Fibroblast of lung (primary cell): ENCODE data around the gene C9orf50. TPM values are rescaled to one million over a fixed set of nuclear protein-coding genes. Genes with fewer than 3 reads are reported as not detected.
A peak's percentile ranks its signal among the peaks of the same experiment; 100 is the strongest.

Source experiments
- DNase-seq, 2 donors: peaks; one replicate each; pipeline versions ENCODE4 v3.0.0 to v3.0.0-alpha.2; 2010; ENCODE audit warnings: low read depth in 2 of 2
- H2AFZ ChIP-seq: 2 replicates; pipeline ENCODE4 v1.5.1; 2012; ENCODE audit warnings: low read length, control low read depth, inconsistent platforms
- H3K27ac ChIP-seq: 2 replicates; pipeline ENCODE4 v1.5.1; 2011; ENCODE audit warnings: low read length, control low read depth; ENCODE audit not compliant: insufficient read depth
- H3K27me3 ChIP-seq: 2 replicates; pipeline ENCODE4 v1.5.1; 2011; ENCODE audit warnings: mild to moderate bottlenecking, low read length; ENCODE audit not compliant: control insufficient read depth, insufficient read depth
- H3K36me3 ChIP-seq: 2 replicates; pipeline ENCODE4 v1.5.1; 2011; ENCODE audit warnings: low read length; ENCODE audit not compliant: control insufficient read depth, insufficient read depth
- H3K4me1 ChIP-seq: 2 replicates; pipeline ENCODE4 v1.5.1; 2011; ENCODE audit warnings: low read length; ENCODE audit not compliant: control insufficient read depth, insufficient read depth; ENCODE audit errors: extremely low read depth
- H3K4me2 ChIP-seq: 2 replicates; pipeline ENCODE4 v1.5.1; 2011; ENCODE audit warnings: low read length, control low read depth; ENCODE audit not compliant: insufficient read depth; ENCODE audit errors: extremely low read depth
- H3K4me3 ChIP-seq, 4 experiments: fragments of 200-600 bp in 1 of 4; sonication (generic) in 1 of 4; replicated peaks in 1 of 4; 2 replicates each; pipeline ENCODE4 v1.5.1; 2011 to 2016; ENCODE audit warnings: low read length in 4 of 4, low read depth in 3 of 4, mild to moderate bottlenecking in 3 of 4, control low read depth in 2 of 4, inconsistent platforms in 1 of 4, mixed read lengths in 1 of 4; ENCODE audit not compliant: insufficient read depth in 1 of 4; ENCODE audit errors: control extremely low read depth in 1 of 4
- H3K79me2 ChIP-seq: 2 replicates; pipeline ENCODE4 v1.5.1; 2012; ENCODE audit warnings: mild to moderate bottlenecking, low read length, inconsistent platforms; ENCODE audit not compliant: control insufficient read depth, insufficient read depth
- H3K9ac ChIP-seq: 2 replicates; pipeline ENCODE4 v1.5.1; 2011; ENCODE audit warnings: mild to moderate bottlenecking, low read length, control low read depth; ENCODE audit not compliant: insufficient read depth
- H3K9me3 ChIP-seq: 2 replicates; pipeline ENCODE4 v1.5.1; 2012; ENCODE audit warnings: low read depth, low read length; ENCODE audit not compliant: control insufficient read depth, insufficient read depth
- H4K20me1 ChIP-seq: 2 replicates; pipeline ENCODE4 v1.5.1; 2011; ENCODE audit warnings: low read length; ENCODE audit not compliant: control insufficient read depth, insufficient read depth; ENCODE audit errors: extremely low read depth
- CTCF ChIP-seq, 2 donors: IDR thresholded peaks in 1 of 2; conservative IDR thresholded peaks in 1 of 2; 1 replicate in 1 of 2; 2 replicates in 1 of 2; pipeline ENCODE4 v1.5.1; 2011 to 2012; ENCODE audit warnings: low read length in 2 of 2, control low read depth in 1 of 2, inconsistent platforms in 1 of 2, low read depth in 1 of 2, mild to moderate bottlenecking in 1 of 2
- EZH2 ChIP-seq: IDR thresholded peaks from 2 replicates; pipeline ENCODE4 v1.5.1; 2012; ENCODE audit warnings: low read length, control low read depth, mild to moderate bottlenecking; ENCODE audit errors: missing control alignments
- polyA plus RNA-seq, 2 donors: library from polyadenylated mRNA; depleted of rRNA in 1 of 2; stranded (reverse) in 1 of 2; unstranded in 1 of 2; fragments of >200 nt; gene quantifications; 2 replicates each; pipeline ENCODE4 v1.2.1, GENCODE V29; 2011 to 2012; ENCODE audit warnings: missing spikeins in 1 of 2
- total RNA-seq: library from RNA; depleted of rRNA; stranded (reverse); fragments of >200 nt; gene quantifications from 2 replicates; pipeline ENCODE4 v1.2.1, GENCODE V29; 2014

The C9orf50 gene
- total and polyA plus RNA-seq, 2 donors (not counting 1 experiment from before 2014, with no cell fraction given) = 0.16 to 0.17 TPM

- Histone ChIP-seq H3K27ac (no peak overlapping the region), H3K9me3 (no peaks in the 10 kb centered on the region), H3K4me1 (peaks cover 34% of the 10 kb centered on the region), H3K4me3 (no peak overlapping the region), H4K20me1 (no peaks in the 10 kb centered on the region), H3K9ac (no peak overlapping the region), H3K79me2 (peaks cover 77% of the 10 kb centered on the region), H3K36me3 (peaks cover 29% of the 10 kb centered on the region), H3K27me3 (no peaks in the 10 kb centered on the region), H3K4me2 (no peak overlapping the region), H2AFZ (no peak overlapping the region)
- TF ChIP-seq EZH2 (no peak), CTCF (conservative IDR thresholded peaks at IDR 0.05 in 1 of 2, IDR thresholded peaks at IDR 0.05 in 1 of 2; ENCODE audit: low read depth in 1 of 2, low read length in 2 of 2) (no peak)
- no peak for DNase-seq
Observed at GRCh38 chr9:129632460-129632859, 11.6 kb upstream of the C9orf50 start.

GRCh38 chr9:129631674-129632129, 10.8 kb upstream of the C9orf50 start:
- no peak overlapping the region for H2AFZ ChIP-seq
- no peaks in the 10 kb centered on the region for H4K20me1 ChIP-seq
- peaks cover 85% of the 10 kb centered on the region for H3K79me2 ChIP-seq
- peak overlapping the region; percentile 15 for H3K27ac ChIP-seq
- H3K36me3 ChIP-seq = peaks cover 25% of the 10 kb centered on the region
- H3K27me3 ChIP-seq = no peaks in the 10 kb centered on the region
- no peak for DNase-seq
- TF ChIP-seq EZH2 (no peak), CTCF (conservative IDR thresholded peaks at IDR 0.05 in 1 of 2, IDR thresholded peaks at IDR 0.05 in 1 of 2; ENCODE audit: low read depth in 1 of 2, low read length in 2 of 2) (no peak)
- H3K4me2 ChIP-seq = peak overlapping the region; percentile 33
- H3K9me3 ChIP-seq = no peaks in the 10 kb centered on the region
- peaks cover 37% of the 10 kb centered on the region for H3K4me1 ChIP-seq
- no peak overlapping the region for H3K9ac ChIP-seq
- no peak overlapping the region for H3K4me3 ChIP-seq

GRCh38 chr9:129630967-129631673, 10.2 kb upstream of the C9orf50 start:
- peak in 1 of 2 donors; percentile 69 for DNase-seq
- Histone ChIP-seq H3K36me3 (peaks cover 25% of the 10 kb centered on the region), H3K27me3 (no peaks in the 10 kb centered on the region), H3K27ac (peak overlapping the region; percentile 15), H3K9ac (no peak overlapping the region), H3K4me2 (peak overlapping the region; percentile 33), H2AFZ (no peak overlapping the region), H3K4me1 (peaks cover 37% of the 10 kb centered on the region), H4K20me1 (no peaks in the 10 kb centered on the region), H3K9me3 (no peaks in the 10 kb centered on the region), H3K4me3 (no peak overlapping the region), H3K79me2 (peaks cover 90% of the 10 kb centered on the region)
- TF ChIP-seq EZH2 = no peak
